K562 (cell line): Measurements from ENCODE around the gene TNF. TPM values are rescaled to one million over a fixed set of nuclear protein-coding genes. Genes with fewer than 3 reads are reported as not detected.

Experiments
- ARID2 ChIP-seq: fragments of 450-650 bp; IDR thresholded peaks from 2 replicates; pipeline ENCODE4 v1.6.1; 2017; ENCODE audit warnings: antibody characterized with exemption, mild to moderate bottlenecking
- E2F8 ChIP-seq: fragments of 450-650 bp; IDR thresholded peaks from 2 replicates; pipeline ENCODE4 v1.7.1; 2018; ENCODE audit warnings: mild to moderate bottlenecking, low read depth; ENCODE audit not compliant: partially characterized antibody
- ELK3 ChIP-seq: fragments of 450-650 bp; formaldehyde crosslinking; IDR thresholded peaks from 2 replicates; pipeline ENCODE4 v1.4.0; 2020; ENCODE audit warnings: mild to moderate bottlenecking
- FOXK1 ChIP-seq: sonication (generic); formaldehyde crosslinking; IDR thresholded peaks from 2 replicates; pipeline ENCODE4 v1.8.0; 2022; ENCODE audit warnings: missing genetic modification reagents, mild to moderate bottlenecking, borderline replicate concordance
- PML ChIP-seq: IDR thresholded peaks from 2 replicates; pipeline ENCODE4 v1.6.1; 2012; ENCODE audit warnings: low read length, inconsistent platforms
- POLR2AphosphoS5 ChIP-seq: IDR thresholded peaks from 2 replicates; pipeline ENCODE4 v1.6.1; 2011; ENCODE audit warnings: mild to moderate bottlenecking, low read depth, low read length, moderate library complexity; ENCODE audit not compliant: control insufficient read depth, insufficient read depth
- RBM22 ChIP-seq: fragments of 200-400 bp; formaldehyde crosslinking; IDR thresholded peaks from 2 replicates; pipeline ENCODE4 v1.6.1; 2018; ENCODE audit warnings: low read length, low read depth; ENCODE audit not compliant: poor library complexity, severe bottlenecking
- SIN3B ChIP-seq: fragments of 450-650 bp; IDR thresholded peaks from 2 replicates; pipeline ENCODE4 v1.6.1; 2017; ENCODE audit warnings: low read depth, mild to moderate bottlenecking, moderate library complexity
- SMARCE1 ChIP-seq: fragments of 450-650 bp; IDR thresholded peaks from 2 replicates; pipeline ENCODE4 v1.7.1; 2016; ENCODE audit warnings: mild to moderate bottlenecking
- SP2 ChIP-seq: IDR thresholded peaks from 2 replicates; pipeline ENCODE4 v1.6.1; 2011; ENCODE audit warnings: mild to moderate bottlenecking, low read depth, low read length, moderate library complexity; ENCODE audit not compliant: poor library complexity, severe bottlenecking; ENCODE audit errors: extremely low read depth
- polyA plus RNA-seq, 8 experiments: library from polyadenylated mRNA; depleted of rRNA in 4 of 8; stranded (reverse) in 5 of 8; unstranded in 3 of 8; fragments of >200 nt; fragmentation: Nextera tagmentation in 2 of 8; fragmentation: Illumina TruSeq in 1 of 8; extraction: Ambion mirVana in 2 of 8; extraction: Trizol in 1 of 8; gene quantifications; 2 replicates each; pipeline versions ENCODE4 v1.2.1 to v1.2.3, GENCODE V29; 2011 to 2014; ENCODE audit warnings: inconsistent platforms in 1 of 8, missing spikeins in 1 of 8
- total RNA-seq, 7 experiments: library from RNA; depleted of rRNA in 6 of 7; stranded (reverse); fragments of >200 nt in 6 of 7; fragmentation: Illumina TruSeq in 2 of 7; extraction: Trizol in 2 of 7; gene quantifications; 2 replicates each; pipeline versions ENCODE4 v1.2.1 to v1.2.3, GENCODE V29; 2011 to 2021; ENCODE audit warnings: low replicate concordance in 1 of 7

The TNF gene
- total and polyA plus RNA-seq, 9 of the 15 experiments (the other 6 are each of a cell fraction or from before 2014, with no cell fraction given) = 0.08 to 0.40 TPM; not detected in 7

GRCh38 chr6:31534011-31534410 is 41.4 kb upstream of the TNF start (continued):
- TF ChIP-seq ELK3 (CRISPR knock-in tag) (no peak), SMARCE1 (no peak), POLR2AphosphoS5 (peak; percentile 15; the same call in 1 of the 2 replicates), SP2 (no peak), RBM22 (peak; percentile 7), ARID2 (no peak), FOXK1 (CRISPR knock-in tag) (0 out of 2 replicates have a peak, but pooled peaks have one; percentile 18), E2F8 (peak; percentile 50), PML (0 out of 2 replicates have a peak, but pooled peaks have one; percentile 26), SIN3B (0 out of 2 replicates have a peak, but pooled peaks have one; percentile 15)
